Activated CD8-positive, alpha-beta memory T cell treated with anti-CD3 and anti-CD28 coated beads for 48 hours (primary cell): Measurements from ENCODE around the gene SNU13.
"Not testable (repeated sequence)": the region's sequence is repeated elsewhere in the genome, so short reads cannot be mapped to it uniquely, and the experiment has no call there.

Experiments used
- DNase-seq, 3 experiments: peaks; one replicate each; pipeline ENCODE4 v3.0.0-alpha.2; 2020; ENCODE audit warnings: low read depth in 2 of 3, low spot score in 2 of 3

The SNU13 gene

DNA sequence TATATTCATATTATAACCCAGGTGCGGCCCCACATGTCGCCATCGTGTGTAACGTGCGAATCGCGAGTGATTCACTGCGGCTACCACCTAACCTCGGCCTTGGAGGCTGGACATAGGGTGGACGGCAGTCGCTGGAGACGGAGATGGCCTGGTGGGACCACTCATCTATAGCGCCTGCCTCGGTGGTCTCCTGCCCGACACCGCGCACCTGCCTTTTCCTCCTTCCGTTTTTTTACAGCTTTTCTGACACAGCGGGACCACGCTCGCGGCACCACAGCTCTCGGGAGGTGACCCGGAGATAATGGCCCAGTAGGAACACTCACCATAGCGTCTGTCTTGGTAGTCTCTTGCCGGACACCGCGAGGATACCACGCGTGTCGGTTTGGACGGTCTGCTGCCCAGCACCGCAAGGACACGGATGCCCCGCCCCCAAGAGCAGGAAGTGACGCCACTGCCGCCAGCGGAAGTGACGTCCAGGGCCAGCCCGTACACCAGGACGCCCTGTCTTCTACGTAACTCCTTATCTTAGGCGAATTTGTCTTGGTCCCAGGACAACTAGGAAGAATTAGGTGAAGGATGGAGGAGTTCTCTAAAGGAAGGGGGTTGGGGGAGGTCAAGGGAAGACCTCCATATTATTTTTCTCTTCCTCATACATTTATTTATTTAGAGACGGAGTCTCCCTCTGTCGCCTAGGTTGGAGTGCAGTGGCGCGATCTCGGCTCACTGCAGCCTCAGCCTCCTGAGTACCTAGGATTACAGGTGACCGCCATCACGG, 6.4 kb downstream of the SNU13 start:
- DNase-seq, result peak; percentile 66 to 77 (median 69)

DNA sequence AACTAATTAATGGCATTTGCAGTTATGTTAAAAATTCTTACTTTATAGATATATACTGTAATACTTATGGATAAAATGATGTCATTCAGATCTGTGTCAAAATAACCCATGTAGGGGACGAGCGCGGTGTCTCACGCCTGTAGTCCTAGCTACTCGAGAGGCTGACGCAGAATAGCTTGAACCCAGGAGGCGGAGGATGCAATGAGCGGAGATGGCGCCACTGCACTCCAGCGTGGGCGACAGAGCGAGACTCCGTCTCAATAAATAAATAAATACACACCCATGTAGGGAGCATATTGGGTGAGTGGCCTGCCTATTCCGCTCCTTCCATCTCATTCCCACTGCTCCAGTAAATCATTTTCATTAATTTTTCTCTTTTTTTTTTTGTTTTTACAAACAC, 7.1 kb downstream of the SNU13 start:
- no peak for DNase-seq

DNA sequence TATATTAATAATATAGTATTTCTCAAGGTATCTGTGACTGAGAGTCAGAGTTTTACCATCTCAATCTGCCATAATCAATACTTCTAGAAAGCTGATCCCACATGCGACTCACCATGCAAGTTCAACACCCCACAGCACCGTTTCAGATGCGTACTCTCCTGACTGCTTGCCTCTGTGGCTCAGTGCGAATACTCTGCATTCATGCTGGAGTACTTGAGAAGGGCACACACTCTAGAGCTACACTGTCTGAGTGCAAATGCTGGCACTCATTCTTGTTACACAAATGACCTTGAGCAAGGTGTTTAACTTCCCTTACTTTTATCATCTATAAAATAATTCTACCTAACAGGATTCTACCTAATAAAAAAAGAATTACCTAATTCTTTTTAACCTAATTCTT, 12.5 kb downstream of the SNU13 start:
- no peak for DNase-seq

DNA sequence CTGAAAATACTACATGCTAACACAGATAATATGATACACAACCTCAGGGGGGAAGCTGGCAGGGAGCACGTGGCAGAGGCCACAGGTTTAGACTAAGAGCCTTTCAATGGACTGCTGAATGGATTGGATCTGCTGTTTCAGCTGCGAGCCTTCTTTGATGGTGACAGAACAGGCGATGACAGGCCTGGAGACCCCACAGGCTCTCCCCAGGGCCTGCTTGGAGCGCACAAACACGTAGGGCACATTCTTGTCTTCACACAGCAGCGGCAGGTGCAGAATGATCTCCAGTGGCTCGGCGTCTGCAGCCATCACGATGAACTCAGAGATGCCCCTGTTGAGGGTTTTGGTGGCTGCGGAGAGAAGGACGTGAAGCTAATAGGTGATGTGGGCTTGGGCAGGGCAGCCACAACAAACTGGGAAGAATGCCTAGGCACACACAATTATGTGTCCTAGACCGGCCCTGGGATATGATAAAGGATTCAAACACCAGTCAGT, 13.8 kb downstream of the SNU13 start:
- DNase-seq, result no peak

DNA sequence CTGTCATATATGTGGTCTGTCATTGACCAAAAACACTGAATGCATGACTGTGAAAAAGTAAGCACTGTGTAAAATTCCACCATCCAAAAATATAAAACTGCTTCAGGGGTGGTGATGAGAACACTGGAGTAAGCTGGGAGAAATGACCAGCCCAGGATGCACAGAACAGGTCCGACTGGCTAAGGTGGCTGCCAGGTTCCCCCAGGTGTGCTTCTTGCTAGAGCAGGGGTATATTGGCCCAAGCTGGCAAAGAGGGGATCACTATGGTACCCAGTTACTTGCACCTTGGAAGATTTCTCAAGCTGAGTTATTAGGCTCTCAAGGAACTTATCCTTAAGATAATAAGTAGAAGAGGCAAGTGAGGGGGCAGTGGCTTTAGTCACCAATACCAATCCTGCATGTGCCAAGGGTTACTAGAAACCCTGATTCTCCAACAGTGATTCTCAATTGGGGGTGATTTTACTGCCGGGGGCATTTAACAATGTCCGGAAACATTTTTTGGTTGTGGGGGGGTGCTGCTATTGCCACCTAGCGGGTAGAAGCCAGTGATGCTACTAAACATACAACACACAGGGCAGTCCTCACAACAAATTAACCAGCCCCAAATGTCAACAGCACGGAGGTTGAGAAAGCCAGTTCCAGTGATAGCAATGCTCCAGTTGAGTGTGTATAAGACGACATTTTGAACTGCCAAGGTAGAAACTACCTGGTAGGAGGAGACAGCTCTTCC, 15.7 kb downstream of the SNU13 start:
- DNase-seq, result no peak

DNA sequence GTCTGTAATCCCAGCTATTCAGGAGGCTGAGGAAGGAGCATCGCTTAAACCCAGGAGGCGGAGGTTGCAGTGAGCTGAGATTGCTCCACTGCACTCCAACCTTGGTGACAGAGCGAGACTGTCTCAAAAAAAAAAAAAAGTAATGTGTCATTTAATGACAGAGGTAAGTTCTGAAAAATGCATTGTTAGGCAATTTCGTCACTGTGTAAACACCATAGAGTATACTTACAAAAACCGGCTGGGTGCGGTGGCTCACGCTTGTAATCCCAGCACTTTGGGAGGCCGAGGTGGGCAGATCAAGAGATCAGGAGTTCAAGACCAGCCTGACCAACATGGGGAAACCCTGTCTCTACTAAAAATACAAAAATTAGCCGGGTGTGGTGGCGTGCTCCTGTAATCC, 16.6 kb downstream of the SNU13 start:
- not testable (repeated sequence) for DNase-seq

DNA sequence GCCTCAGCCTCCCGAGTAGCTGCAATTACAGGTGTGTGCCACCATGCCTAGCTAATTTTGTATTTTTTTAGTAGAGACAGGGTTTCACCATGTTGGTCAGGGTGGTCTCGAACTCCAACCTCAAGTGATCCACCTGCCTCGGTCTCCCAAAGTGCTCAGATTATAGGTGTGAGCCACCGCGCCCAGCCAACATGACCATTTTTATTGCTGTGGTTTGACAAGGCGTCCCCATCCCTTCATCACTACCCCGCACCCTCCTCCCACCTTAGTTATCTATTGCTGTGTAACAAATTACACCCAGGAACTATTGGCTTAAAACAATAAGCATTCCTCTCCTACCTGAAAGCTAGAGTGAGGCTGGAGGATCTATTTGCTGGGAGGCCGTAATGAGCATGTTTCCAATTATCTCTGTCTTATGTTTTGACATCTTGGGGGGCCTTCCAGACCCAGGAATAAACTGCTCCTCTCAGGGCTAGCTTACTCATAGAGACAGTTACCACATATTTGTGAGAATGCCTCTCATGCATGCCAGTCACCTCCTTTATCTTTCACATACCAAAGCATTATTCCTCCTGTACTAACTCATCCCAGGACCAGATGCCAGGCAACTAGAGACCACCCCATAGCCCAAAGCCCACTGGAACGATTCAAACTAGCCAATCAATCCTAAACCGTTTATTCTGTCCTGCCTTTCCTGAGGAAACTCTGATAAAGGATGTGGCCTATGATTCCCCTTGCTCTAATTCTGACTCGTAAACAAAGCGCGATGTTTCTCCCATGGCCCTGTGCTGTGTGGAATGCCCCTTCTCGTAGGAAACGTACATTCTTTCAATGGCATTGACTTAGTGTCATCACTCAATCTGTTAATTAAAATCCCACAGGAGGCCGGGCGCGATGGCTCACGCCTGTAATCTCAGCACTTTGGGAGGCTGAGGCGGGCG, 19.4 kb downstream of the SNU13 start:
- DNase-seq, result no peak

DNA sequence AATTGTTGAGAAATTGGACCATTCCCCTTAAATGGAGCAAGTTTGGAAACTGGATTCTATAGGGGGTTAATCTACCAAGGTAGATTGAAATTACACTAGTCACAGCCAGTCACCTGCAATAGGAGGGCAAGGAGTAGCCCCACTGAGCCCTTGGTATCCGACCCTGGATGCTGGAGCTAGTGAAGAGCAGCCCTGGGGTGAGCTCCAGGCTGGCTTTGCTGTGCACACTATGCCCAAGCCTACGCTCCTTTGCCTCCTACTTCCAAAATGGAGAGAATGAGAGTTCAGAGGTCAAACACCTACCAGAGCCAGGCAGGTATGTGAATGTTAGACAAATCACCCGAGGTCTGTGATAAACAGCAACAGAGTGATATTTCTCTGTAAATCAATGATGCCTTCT, 23.7 kb downstream of the SNU13 start:
- no peak for DNase-seq

DNA sequence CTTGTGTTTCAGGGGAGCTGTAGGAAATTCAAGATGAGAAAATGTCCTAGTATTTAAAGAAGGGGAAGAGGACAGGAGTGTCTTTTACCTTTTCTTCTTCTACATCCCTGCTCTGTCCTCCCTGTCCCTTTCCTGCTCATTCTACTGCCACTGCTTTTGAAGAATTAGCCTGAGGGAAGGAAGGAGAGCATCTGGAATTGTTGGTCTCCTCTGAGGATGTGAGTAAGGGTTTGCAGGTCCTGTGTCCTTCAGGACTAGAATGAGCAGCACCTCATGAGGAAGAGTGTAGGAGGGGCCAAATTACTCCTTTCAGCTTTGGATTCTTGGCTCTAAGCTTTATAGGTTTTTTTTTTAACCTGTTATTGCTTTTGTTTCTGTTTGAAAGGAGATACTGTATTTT, 24.2 kb downstream of the SNU13 start:
- no peak for DNase-seq

DNA sequence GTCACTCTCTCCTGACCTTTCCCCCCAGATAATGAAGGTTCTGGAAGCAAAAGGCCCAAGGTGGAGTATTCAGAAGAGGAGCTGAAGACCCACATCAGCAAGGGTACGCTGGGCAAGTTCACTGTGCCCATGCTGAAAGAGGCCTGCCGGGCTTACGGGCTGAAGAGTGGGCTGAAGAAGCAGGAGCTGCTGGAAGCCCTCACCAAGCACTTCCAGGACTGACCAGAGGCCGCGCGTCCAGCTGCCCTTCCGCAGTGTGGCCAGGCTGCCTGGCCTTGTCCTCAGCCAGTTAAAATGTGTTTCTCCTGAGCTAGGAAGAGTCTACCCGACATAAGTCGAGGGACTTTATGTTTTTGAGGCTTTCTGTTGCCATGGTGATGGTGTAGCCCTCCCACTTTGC, 25.1 kb downstream of the SNU13 start:
- DNase-seq, result not testable (repeated sequence)

DNA sequence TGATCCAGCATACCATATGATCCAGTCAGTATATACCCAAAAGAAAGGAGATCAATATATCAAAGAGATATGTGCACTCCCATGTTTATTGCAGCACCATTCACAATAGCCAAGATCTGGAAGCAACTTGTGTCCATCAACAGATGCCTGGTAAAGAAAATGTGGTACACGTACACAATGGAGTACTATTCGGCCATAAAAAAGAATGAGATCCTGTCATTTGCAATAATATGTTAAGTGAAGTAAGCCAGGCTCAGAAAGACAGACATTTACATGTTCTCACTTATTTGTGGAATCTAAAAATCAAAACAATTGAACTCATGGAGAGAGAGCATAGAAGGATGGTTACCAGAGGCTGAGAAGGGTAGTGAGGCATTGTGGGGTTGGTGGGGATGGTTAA, 27.0 kb downstream of the SNU13 start:
- DNase-seq, result no peak

DNA sequence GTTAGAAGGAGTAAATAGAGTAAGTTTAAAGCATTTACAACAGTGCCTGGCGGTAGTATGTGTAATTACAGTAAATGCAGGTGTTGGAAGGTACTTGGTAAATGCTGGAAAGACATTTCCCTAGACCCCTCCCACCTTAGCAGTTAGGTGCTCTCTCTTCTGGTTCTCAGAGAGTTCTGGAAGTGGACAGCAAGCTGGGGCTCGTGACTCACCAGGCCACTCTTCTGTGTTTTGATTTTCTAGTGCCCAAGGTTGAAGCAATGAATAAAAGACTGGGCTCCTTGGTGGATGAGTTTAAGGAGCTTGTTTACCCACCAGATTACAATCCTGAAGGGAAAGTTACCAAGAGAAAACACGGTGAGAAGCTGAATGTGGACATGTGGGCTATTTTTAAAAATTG, 27.6 kb downstream of the SNU13 start:
- DNase-seq, result no peak

DNA sequence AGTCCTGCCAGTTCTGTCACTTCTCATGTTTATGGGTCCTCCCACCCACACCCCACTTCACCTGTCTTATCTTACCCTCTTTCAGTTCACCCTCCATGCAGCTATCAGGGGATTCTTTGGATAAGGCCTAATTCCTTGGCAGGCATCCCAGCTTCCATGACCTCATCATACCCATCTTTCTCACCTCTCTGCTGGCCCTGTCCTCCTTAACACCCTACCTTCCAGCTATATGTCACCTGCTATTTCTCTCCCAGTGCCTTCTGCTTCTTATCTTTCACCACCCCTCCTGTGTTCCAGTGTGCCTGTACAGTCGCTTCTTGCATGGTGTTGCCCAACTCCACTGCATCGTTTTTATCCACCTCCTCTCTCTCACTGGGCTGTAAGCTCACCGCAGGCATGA, 28.3 kb downstream of the SNU13 start:
- no peak for DNase-seq

DNA sequence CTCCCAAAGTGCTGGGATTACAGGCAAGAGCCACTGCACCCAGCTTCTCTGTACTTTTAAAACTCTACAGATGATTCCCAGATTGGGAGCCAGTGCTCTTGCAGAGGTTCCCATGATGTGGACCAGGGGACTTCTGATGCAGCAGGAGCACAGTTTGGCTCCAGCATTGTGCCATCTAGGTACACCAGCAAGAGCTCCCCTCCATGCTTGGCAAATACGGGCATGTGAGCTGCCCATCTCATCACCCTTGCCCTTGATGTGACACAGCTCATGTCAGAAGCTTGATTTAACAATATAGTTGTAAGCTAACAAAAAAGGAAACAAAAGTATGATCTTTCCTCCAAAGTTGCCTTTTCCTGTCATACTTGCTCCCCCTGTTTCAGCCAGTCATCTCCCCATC, 28.7 kb downstream of the SNU13 start:
- no peak for DNase-seq

DNA sequence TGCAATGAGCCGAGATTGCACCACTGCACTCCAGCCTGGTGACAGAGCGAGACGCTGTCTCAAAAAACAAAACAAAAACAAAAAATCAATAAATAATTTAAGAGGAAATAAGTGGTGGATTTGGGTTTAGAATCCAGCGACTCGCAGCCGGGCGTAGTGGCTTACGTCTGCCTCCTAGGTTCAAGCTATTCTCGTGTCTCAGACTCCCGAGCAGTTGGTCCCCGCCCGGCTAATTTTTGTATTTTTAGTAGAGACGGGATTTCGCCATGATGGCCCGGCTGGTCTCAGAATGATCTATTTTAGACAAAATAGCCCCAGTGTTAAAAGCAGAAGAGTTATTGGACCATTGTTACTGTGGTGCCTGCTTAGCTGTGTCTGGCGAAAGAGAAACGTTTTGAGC, 29.8 kb downstream of the SNU13 start:
- DNase-seq, result no peak

DNA sequence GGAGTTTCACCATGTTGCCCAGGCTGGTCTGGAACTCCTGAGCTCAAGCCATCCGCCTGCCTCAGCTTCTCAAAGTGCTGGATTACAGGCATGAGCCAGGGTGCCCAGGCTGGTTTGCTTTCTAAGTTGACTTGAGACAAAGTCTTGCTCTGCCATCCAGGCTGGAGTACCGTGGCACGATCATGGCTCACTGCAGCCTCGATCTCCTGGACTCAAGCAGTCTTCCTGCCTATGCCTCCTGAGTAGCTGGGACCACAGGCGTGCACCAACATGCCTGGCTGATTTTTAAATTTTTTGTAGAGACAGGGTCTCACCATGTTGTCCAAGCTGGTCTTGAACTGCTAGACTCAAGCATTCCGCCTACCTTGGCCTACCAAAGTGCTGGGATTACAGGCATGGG, 31.0 kb downstream of the SNU13 start:
- no peak for DNase-seq

DNA sequence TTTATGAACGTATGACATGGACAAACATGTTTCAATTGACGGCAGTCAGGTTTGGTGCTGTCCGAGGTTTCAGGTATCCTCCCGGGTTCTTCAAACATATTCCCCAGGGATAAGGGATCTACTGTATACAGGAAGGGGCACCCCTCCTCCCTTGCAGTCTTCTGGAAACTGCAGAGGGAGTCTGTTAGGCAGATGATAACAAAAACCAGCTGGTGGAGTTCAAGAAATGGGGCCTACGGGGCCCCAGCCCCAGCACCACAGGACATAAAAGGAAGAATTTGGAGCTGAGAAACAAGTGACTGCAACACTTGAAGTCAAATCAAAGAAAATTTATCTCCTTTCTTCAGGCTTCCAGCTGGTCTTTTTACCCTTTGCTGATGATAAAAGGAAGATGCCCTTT, 32.1 kb downstream of the SNU13 start:
- DNase-seq, result no peak

DNA sequence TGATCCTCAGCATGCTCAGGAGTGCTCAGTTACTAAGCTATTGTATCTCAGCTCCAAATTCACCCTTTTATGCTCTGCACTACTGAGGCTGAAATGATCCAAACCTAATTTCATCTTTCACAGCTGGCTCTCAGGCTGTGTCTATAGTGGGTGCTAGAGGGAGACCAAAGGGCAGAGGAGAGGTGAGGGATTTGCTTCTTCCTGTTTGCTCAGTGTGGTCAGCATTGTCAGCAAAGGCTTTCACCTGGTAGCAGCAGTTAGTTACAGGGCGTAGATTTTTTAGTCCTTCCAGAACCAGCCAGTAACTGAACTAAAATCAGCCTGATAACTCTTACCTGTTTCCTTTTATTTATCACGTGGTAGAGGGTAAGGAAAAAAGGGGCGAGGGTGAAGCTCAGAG, 34.3 kb downstream of the SNU13 start:
- no peak for DNase-seq

DNA sequence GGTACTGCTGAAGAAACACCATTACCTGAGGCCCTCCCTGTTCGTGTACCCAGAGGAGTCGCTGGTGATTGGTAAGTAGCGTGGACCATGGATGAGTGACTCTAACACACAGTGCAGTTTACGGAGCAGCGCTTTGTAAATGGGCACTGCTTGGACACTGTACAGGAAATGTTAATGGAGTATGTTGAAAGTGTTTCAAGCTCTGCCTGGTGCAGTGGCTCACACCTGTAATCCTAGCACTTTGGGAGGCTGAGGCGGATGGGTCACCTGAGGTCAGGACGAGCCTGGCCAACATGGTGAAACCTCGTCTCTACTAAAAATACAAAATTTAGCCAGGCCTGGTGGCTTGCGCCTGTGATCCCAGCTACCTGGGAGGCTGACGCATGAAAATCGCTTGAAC, 37.8 kb downstream of the SNU13 start:
- no peak for DNase-seq

DNA sequence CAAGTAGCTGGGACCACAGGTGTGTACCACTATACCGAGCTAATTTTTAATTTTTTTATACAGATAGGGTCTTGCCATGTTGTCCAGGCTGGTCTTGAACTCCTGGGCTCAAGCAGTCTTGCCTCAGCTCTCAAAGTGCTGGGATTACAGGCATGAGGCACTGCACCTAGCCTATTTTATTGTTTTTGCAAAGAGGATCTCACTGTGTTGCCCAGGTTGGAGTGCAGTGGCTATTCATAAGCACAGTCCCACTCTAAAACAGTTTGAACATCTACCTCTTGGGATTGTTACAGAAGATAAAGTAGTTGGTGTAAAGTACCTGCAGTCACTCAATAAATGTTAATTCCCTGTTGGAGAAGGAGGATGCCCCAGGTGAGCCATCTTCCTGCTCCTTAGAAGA, 38.4 kb downstream of the SNU13 start:
- DNase-seq, result no peak

DNA sequence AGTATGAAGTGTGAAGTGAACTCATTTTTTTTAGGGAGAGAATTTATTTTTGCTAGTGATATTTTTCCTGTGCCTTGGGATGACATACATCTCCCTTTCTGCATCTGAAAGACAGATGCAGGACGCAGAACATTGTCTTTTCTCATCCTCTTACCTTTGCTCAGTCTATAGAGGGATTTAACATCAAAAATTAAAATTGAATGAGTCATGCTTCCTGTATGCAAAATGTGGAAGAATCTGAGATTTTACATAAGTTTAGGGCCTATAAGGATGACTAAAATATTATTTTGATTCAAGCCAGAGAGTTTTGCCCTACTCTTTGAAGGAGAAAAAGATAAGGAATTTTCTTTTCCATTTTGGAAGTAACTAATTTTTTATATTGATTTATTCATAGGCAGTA, 40.2 kb downstream of the SNU13 start:
- no peak for DNase-seq

DNA sequence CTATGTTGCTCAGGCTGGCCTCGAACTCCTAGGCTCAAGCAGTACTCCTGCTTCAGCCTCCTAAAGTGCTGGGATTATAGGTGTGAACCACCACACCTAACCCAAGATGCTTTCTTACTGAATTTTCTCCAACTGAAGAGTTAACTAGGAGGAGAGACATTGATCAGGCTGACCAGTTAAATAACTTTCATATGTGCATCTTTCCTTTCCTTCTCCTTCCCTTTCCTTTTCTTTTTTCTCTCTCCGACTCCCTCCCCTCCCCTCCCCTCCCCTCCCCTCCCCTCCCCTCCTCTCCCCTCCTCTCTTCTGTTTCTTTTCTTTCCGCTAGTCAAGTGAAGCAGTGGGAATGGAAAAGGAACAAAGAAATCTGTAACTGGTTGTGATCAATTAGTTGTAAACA, 40.9 kb downstream of the SNU13 start:
- no peak for DNase-seq
